ENCODE data around the gene FKBP9.
"Not testable (repeated sequence)": the region's sequence is repeated elsewhere in the genome, so short reads cannot be mapped to it uniquely, and the experiment has no call there.

- TF ChIP-seq, protein P1, sequence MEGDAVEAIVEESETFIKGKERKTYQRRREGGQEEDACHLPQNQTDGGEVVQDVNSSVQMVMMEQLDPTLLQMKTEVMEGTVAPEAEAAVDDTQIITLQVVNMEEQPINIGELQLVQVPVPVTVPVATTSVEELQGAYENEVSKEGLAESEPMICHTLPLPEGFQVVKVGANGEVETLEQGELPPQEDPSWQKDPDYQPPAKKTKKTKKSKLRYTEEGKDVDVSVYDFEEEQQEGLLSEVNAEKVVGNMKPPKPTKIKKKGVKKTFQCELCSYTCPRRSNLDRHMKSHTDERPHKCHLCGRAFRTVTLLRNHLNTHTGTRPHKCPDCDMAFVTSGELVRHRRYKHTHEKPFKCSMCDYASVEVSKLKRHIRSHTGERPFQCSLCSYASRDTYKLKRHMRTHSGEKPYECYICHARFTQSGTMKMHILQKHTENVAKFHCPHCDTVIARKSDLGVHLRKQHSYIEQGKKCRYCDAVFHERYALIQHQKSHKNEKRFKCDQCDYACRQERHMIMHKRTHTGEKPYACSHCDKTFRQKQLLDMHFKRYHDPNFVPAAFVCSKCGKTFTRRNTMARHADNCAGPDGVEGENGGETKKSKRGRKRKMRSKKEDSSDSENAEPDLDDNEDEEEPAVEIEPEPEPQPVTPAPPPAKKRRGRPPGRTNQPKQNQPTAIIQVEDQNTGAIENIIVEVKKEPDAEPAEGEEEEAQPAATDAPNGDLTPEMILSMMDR (conservative IDR thresholded peaks at IDR 0.05; ENCODE audit: low read depth, low read length): not testable (repeated sequence)
- not testable (repeated sequence) for TF ChIP-seq POLR2A (IDR thresholded peaks at IDR 0.05; ENCODE audit: low read depth, low read length); RAD21 (IDR thresholded peaks at IDR 0.05; ENCODE audit: low read length); RFX5 (IDR thresholded peaks at IDR 0.05; ENCODE audit: low read depth, low read length); MXI1 (IDR thresholded peaks at IDR 0.05; ENCODE audit: borderline replicate concordance, low read depth, low read length); MAZ (IDR thresholded peaks at IDR 0.05; ENCODE audit: borderline replicate concordance, low read depth, low read length); SMC3 (IDR thresholded peaks at IDR 0.05; ENCODE audit: low read depth, low read length)
- TF ChIP-seq, protein P2, sequence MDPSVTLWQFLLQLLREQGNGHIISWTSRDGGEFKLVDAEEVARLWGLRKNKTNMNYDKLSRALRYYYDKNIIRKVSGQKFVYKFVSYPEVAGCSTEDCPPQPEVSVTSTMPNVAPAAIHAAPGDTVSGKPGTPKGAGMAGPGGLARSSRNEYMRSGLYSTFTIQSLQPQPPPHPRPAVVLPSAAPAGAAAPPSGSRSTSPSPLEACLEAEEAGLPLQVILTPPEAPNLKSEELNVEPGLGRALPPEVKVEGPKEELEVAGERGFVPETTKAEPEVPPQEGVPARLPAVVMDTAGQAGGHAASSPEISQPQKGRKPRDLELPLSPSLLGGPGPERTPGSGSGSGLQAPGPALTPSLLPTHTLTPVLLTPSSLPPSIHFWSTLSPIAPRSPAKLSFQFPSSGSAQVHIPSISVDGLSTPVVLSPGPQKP (IDR thresholded peaks at IDR 0.05; ENCODE audit: borderline replicate concordance, low read depth, low read length): not testable (repeated sequence)
- TF ChIP-seq, protein P3, sequence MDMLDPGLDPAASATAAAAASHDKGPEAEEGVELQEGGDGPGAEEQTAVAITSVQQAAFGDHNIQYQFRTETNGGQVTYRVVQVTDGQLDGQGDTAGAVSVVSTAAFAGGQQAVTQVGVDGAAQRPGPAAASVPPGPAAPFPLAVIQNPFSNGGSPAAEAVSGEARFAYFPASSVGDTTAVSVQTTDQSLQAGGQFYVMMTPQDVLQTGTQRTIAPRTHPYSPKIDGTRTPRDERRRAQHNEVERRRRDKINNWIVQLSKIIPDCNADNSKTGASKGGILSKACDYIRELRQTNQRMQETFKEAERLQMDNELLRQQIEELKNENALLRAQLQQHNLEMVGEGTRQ (IDR thresholded peaks at IDR 0.05; ENCODE audit: low read depth, low read length): not testable (repeated sequence)
Observed at GRCh38 chr7:32992750-32993149, 35.5 kb downstream of the FKBP9 start.
